ENCODE results near the gene ATXN7L1. TPM values are rescaled to one million over a fixed set of nuclear protein-coding genes. Genes with fewer than 3 reads are reported as not detected.

ATXN7L1 gene
- total RNA-seq, 2 donors from 2014 or later = 1.7 to 3.2 TPM

DNA sequence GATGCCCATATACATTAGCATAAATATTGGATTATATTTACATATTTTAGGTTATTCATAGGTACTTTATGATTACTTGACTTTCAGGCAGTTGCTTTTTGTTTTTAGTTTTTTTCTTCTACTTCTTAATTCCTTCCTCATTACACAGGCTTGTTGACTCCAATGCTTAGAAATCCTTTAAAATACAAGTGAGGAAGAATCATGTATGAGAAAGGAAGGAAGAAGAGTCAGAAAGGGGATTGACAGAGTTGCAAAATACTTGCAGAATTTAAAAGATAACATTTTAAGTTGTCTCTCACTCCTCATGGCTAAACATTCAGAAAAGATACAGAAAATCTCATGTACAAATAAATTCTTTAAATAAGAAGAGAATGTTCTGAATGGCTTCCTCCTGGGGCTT lies 61.9 kb downstream of the ATXN7L1 start:
- H3K36me3 ChIP-seq = no peaks in the 10 kb centered on the region
- H3K4me1 ChIP-seq = peaks cover 0 to 6% of the 10 kb centered on the region in 2 donors
- TF ChIP-seq, protein P1, sequence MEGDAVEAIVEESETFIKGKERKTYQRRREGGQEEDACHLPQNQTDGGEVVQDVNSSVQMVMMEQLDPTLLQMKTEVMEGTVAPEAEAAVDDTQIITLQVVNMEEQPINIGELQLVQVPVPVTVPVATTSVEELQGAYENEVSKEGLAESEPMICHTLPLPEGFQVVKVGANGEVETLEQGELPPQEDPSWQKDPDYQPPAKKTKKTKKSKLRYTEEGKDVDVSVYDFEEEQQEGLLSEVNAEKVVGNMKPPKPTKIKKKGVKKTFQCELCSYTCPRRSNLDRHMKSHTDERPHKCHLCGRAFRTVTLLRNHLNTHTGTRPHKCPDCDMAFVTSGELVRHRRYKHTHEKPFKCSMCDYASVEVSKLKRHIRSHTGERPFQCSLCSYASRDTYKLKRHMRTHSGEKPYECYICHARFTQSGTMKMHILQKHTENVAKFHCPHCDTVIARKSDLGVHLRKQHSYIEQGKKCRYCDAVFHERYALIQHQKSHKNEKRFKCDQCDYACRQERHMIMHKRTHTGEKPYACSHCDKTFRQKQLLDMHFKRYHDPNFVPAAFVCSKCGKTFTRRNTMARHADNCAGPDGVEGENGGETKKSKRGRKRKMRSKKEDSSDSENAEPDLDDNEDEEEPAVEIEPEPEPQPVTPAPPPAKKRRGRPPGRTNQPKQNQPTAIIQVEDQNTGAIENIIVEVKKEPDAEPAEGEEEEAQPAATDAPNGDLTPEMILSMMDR (IDR thresholded peaks at IDR 0.05) = no peak
- DNase-seq (ENCODE audit: low spot score) = no peak
- no peak overlapping the region for H3K4me3 ChIP-seq
- no peak overlapping the region for H3K27ac ChIP-seq
- no peaks in the 10 kb centered on the region for H3K9me3 ChIP-seq
- no peaks in the 10 kb centered on the region for H3K27me3 ChIP-seq

DNA sequence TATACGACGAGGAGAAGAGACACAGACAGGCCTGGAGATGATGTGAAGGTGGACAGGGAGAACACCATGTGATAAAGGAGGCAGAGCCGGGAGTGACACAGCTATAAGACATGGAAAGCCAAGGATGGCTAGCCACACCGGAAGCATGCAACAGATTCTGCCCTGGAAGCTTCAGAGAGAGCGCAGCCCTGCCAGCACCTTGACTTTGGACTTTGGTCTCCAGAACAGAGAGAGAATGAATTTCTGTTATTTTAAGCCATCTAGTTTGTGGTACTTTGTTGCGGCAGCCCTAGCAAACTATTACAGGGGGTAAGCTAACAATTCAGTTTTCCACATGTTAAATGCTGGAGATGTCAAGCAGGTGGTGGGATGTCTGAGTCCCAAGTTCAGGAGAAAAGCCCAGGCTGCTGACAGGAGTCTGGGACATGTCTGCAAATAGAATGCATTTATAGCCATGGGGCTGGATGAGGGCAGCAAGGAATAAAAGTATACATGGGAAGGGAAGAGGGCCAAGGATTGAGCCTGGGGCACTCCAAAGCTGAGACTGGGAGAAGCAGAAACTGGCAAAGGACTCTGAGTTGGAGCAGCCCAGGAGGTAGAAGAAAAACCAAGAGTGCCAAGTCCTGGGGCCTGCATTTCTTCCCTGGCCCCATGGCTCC lies 65.1 kb downstream of the ATXN7L1 start:
- no peak for DNase-seq (ENCODE audit: low spot score)
- H3K9me3 ChIP-seq = no peaks in the 10 kb centered on the region
- TF ChIP-seq, protein P1 (IDR thresholded peaks at IDR 0.05) = no peak
- peaks cover 0 to 6% of the 10 kb centered on the region in 2 donors for H3K4me1 ChIP-seq
- H3K27me3 ChIP-seq = no peaks in the 10 kb centered on the region
- no peak overlapping the region for H3K4me3 ChIP-seq
- H3K36me3 ChIP-seq = no peaks in the 10 kb centered on the region
- H3K27ac ChIP-seq = no peak overlapping the region

DNA sequence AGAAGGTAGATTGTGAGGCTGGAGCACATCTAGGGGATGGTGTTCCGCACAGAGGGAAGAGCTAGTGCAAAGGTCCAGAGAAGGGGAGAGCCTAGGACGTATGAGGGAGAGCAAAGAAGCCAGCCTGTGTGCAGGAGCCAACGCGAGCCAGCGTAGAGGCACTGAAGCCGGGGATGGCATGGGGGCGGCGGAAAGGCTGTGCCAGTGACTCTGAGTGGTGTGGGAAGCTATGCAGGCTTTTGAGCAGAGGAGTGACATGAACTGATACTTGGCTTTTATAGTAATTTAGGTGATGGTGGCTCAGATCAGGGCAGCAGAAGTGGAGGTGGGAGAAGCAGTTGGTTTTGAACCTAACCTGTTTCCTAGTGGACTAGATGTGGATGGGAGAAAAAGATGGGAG lies 65.8 kb downstream of the ATXN7L1 start:
- Histone ChIP-seq H3K27me3 (no peaks in the 10 kb centered on the region), H3K36me3 (no peaks in the 10 kb centered on the region), H3K4me3 (no peak overlapping the region), H3K4me1 (peaks cover 0 to 2% of the 10 kb centered on the region in 2 donors), H3K27ac (no peak overlapping the region), H3K9me3 (no peaks in the 10 kb centered on the region)
- DNase-seq (ENCODE audit: low spot score) = no peak
- TF ChIP-seq, protein P1 (IDR thresholded peaks at IDR 0.05) = no peak

DNA sequence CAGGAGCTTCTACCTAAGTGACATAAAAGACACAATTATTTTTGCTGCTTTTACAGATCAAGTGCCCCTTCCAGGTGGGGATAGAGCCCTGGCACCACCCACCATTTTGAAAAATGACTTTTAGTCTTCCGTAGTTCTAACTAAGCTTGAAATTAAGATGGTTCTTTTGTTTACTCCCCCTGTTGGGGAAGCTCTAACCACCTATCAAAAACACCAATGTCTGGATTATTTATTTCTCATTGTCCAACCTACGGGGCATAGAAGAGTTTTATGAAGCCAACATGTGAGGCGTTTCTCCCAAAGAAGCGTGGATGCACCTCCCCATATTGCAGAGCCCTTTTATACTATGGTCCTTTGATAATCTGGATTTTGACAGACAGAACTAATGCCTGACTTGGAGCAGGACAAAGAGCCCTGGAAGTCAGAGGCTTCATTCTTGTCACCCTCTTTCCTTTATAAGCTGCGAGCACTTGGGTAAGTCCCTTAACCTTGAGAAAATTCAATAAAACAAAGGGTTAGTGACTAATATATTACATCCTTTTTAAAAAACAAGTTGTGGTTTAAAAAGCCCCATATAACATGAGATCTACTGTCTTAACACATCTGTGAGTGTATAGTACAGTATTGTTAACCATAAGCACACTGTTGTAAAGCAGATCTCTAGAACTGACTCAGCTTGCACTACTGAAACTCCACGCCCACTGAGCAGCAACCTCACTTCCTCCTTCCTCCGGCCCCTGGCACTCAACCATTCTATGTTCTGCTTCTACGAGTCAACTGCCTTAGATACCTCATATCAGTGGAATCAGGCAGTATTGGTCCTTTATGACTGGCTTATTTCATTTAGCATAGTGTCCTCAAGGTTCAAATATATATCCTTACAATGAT lies 67.5 kb downstream of the ATXN7L1 start:
- Histone ChIP-seq H3K4me3 (no peak overlapping the region), H3K9me3 (no peaks in the 10 kb centered on the region), H3K27ac (no peak overlapping the region), H3K36me3 (no peaks in the 10 kb centered on the region), H3K4me1 (no peaks in the 10 kb centered on the region), H3K27me3 (no peaks in the 10 kb centered on the region)
- DNase-seq (ENCODE audit: low spot score) = no peak
- TF ChIP-seq, protein P1 (IDR thresholded peaks at IDR 0.05) = no peak

DNA sequence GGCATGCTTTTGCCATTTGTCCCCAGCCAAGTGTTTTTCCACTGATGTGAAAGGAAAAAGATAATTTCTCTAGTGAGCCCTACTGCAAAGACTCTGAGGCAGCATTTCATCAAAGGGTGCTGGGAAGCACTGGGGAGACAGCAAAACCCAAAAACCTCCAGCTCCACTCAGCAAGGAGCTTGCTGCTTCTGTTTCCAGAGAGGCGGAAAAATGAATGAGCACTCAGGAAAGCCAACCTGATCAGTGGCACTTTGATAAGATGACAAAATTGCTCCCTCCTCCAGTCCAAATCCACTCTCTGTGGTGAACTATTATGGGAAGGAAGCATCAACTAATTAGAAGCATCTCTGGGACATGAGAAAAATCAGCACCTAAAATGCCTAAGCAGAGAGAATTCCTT lies 68.2 kb downstream of the ATXN7L1 start:
- H3K4me3 ChIP-seq = no peak overlapping the region
- H3K27me3 ChIP-seq = no peaks in the 10 kb centered on the region
- H3K36me3 ChIP-seq = no peaks in the 10 kb centered on the region
- H3K27ac ChIP-seq = no peak overlapping the region
- TF ChIP-seq, protein P1 (IDR thresholded peaks at IDR 0.05) = no peak
- no peak for DNase-seq (ENCODE audit: low spot score)
- no peaks in the 10 kb centered on the region for H3K4me1 ChIP-seq
- no peaks in the 10 kb centered on the region for H3K9me3 ChIP-seq

Data from right atrium auricular region (tissue), 2 donors.